ENCODE results near the gene DUSP16.

DNA sequence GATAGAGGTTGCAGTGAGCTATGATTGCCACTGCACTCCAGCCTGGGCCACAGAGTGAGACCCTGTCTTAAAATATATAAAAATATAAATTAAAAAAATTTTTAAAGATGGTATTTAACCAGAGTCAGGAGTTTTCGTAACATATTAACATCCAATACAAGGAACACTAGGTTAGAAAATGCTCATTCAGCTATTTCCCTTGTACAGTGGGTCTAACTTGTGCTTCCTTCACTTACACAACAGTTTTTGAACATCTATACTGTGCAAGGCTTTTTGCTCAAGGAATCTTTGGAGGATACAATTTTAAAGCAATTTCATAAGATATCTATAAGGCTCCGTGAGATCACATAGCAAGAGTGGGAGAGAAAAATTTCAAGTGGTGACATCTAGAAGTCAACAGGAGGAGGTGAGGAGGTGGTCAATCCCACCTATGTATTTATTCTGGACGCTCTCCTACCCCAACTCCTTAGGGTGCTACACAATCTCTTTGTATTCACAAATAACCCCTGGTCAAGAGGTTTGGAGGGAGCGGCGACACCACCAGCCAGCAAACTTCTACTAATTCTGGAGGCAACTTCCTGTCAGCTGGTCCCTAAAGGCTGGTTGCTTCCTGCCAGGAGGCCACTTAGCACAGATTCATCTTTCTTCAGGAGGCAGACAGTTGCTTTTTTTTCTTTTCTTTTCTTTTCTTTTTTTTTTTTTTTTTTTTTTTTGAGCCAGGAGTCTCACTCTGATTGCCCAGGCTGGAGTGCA is 22.2 kb downstream of the DUSP16 start:
- TF ChIP-seq, protein P1, sequence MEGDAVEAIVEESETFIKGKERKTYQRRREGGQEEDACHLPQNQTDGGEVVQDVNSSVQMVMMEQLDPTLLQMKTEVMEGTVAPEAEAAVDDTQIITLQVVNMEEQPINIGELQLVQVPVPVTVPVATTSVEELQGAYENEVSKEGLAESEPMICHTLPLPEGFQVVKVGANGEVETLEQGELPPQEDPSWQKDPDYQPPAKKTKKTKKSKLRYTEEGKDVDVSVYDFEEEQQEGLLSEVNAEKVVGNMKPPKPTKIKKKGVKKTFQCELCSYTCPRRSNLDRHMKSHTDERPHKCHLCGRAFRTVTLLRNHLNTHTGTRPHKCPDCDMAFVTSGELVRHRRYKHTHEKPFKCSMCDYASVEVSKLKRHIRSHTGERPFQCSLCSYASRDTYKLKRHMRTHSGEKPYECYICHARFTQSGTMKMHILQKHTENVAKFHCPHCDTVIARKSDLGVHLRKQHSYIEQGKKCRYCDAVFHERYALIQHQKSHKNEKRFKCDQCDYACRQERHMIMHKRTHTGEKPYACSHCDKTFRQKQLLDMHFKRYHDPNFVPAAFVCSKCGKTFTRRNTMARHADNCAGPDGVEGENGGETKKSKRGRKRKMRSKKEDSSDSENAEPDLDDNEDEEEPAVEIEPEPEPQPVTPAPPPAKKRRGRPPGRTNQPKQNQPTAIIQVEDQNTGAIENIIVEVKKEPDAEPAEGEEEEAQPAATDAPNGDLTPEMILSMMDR (IDR thresholded peaks at IDR 0.05; ENCODE audit: borderline replicate concordance, extremely low read depth, low read length, poor library complexity, severe bottlenecking) = no peak
- TF ChIP-seq EZH2 (IDR thresholded peaks at IDR 0.05; ENCODE audit: borderline replicate concordance, low read depth, low read length, severe bottlenecking) = no peak
